Measurements from ENCODE around the gene MVP. TPM values are rescaled to one million over a fixed set of nuclear protein-coding genes. Genes with fewer than 3 reads are reported as not detected.

Gene MVP
- total RNA-seq = 311 and 319 TPM in 2 replicates

GRCh38 chr16:29820271-29820701 lies at the start of gene MVP:
Gene MVP (plus strand): TSS chr16:29820462. CDS start chr16:29830550, 10,088 bp downstream.

DNA sequence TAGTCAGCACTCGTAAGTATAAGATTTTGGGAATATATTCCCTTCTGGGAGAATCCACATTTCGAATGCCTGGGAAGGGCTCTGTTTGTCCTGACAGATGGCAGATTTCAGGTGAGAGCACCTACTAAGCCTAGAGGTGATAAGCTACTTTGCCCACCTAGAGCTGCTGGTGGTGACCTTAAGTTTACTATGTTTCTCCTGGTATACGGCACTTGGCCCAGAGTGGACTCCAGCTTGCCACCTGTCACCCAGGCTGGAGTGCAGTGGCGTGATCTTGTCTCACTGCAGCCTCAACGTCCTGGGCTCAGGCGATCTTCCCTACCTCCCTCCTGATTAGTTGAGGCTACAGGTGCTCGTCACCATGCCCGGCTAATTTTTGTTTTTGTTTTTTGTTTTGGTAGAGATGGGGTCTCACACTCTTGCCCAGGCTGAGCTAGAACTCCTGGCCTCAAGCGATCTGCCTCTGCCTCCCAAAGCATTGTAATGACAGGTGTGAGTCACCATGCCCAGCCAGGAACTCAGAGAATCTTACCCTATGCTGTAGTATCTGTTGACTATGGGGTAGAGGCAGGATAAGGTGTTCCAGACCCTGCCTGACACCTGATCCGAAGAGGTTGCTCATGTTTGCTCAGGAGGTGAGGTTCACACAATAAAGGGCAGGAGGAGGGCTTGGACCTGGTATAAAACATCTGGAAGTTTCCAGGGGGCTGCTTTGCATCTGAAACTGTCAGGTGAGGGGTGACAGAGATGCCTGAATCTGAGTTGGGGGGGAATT lies 42.5 kb upstream of the MVP start, which contains the start of gene ZG16:
TSS of gene ZG16 (plus strand) at position 681 of the 775 bp plus-strand sequence. CDS start 1,011 bp downstream, outside the sequence.

DNA sequence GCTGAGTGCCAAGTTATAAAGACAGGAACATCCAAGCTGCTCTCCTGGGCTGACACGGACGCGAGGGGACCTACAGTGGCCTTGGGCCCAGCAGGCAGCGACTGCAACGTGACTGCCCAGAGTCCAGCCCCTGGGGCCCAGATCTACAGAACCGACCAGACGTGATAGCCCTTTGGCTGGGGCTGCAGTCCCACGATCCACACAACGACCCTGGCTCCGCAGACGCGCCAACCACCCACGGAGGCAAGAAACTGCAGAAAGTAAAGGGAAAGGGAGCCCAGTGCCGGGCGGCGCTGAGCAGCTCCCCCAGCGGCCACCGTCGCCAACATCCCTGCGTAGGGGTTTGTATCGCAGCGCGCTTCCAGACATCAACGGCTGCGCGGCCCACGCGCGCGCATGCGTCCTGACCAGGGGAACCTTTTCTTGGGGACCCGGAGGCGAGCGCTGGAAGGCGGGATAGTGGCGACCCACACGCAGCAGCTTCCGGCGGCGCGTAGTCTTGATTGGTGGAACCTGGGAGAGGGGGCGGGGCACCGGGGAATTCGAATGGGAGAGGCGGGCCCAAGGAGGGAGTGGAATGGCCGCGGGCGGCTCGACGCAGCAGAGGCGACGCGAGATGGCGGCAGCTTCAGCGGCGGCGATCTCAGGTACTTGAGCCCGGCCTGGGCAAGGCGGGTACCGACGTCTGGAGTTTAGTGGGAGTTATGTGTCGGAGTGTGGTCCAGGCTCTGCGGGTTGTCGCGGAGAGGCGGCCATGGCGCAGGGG lies 29.9 kb upstream of the MVP start, which contains the start of gene KIF22:
TSS of gene KIF22 (plus strand) at position 569 of the 766 bp plus-strand sequence. CDS start at position 578, 9 bp downstream.

GRCh38 chr16:29806099-29806579 lies 14.1 kb upstream of the MVP start, which contains the start of gene MAZ:
Gene MAZ (plus strand): TSS chr16:29806529. CDS start chr16:29806702, 173 bp downstream.

DNA sequence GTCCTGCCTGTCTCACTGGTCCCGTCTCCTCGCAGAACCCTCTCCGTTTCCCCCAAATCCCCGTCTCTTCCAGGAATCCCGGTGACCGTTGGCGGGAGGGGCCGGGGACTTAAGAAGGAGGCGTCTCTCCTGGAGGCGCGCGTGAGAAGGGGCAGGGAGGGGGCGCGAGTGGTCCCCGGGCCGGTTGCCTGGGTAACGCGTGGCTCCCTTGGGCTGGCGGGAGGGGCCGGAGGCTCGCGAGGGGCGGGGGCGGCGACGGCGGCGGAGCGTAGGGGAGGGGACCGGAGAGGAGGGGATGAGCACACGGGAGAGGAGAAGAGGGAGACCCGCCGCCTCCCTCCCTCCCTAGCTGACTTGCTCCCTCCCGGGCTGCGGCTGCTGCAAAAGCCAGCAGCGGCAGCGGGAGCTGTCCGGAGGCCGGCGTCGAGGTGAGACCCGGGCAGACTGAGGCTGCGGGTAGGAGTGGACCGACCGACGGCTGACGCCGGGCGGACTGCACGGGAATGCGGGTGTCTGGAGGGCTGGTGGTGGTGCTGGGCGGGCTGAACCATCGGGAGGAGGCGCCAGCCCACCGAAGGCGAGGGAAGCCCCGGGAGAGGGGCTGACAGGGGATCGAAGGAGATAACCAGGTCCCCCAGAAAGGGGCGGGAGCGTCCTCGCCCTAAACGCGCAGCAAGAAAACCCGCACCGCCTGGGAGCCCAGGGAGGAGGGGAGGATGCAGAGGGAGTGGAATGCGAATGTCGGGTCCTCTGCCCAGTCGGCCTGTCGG lies 8.2 kb upstream of the MVP start, which contains the start of gene PRRT2:
TSS of gene PRRT2 (plus strand) at position 298 of the 770 bp plus-strand sequence. CDS start 862 bp downstream, outside the sequence.

DNA sequence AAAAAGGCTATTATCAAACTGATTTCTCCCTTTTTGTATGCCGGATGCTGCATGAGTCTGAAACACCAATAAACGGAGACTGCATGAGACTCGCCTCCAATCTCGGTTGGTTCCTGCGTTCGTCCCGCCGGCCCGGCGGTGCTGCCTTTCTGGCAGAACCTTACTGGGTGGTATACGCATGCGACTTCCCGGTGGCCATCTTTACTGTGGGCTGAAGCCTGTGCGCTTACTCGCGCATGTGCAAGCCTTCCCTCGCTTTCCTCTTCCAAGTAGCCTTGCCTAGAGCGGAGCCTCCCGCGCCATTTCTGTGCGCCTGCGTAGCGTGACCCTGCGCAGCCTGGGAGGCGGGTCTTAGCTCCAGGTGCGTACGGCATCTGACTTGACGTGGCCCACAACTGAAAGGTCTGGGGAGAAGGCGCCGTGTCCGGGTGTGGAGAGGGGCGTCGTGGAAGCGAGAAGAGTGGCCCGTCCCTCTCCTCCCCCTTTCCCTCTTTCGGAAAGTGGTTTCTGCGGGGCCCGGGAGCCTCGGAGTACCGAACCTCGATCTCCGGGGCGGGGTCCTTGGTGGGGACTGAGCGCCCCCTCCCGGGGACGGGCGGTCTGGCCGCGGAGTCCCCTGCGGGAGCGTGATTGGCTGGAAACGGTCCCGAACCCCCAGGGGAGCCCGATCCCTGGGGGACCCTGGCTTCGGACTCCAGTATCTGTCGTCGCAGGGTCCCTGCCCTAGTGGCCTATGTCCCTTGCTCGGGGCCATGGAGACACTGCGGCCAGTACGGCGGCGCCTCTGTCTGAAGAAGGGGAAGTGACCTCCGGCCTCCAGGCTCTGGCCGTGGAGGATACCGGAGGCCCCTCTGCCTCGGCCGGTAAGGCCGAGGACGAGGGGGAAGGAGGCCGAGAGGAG lies 4.2 kb upstream of the MVP start, which contains the start of gene PAGR1:
TSS of gene PAGR1 (plus strand) at position 360 of the 901 bp plus-strand sequence. CDS start at position 734, 374 bp downstream.

DNA sequence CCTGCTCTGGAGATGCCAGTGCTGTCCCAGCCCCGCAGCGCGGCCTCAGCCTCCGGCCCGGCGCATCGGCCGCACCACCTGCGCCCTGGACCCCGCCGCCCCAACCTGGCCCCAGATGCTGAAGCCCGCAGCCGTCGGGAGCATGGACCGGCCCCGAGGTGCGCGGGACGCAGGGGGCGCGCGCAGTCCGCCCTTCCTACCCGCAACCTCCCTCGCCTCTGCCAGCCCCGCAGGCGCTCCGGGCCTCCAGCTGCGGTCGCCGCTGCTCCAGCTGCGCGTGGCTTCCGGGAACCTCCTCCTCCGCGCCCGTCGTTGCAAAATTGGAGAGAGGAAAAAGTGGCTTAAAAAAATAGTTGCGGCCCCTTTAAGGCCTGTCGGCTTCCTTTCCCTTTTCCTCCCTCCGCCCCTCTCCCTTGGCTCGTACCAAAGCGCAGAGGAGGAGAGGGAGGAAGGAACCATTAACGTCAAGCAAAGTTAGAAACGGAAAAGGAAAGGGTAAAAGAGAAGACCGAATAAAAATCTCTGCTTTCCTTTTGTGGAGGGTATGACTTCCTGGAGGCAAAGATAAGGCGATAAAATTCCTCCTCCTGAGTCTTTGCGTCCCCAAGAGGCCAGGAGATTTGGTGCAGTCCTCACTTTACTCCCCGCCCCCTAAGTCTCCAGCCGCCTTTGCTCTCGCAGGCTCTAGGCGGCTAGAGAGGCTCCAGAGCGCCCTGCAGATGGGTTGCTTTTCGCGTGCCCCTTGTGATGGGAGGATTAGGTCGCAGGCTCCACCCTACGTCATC lies 42.8 kb downstream of the MVP start, which contains the start of gene CDIPT:
TSS of gene CDIPT (minus strand) at position 343 of the 785 bp plus-strand sequence. CDS start 369 bp downstream, outside the sequence.

Other genes starting within 250 kb of the MVP start
- not detected in 2 replicates for gene SPN, start 157.2 kb upstream of the MVP start, total RNA-seq
- gene QPRT, start 141.3 kb upstream of the MVP start, total RNA-seq = 49.1 and 53.6 TPM in 2 replicates
- gene C16orf54, start 74.5 kb upstream of the MVP start, total RNA-seq = not detected in 2 replicates
- not detected in 2 replicates for gene ZG16, start 42.2 kb upstream of the MVP start, total RNA-seq
- gene KIF22, start 29.7 kb upstream of the MVP start, total RNA-seq = 110 and 114 TPM in 2 replicates
- 262 and 274 TPM in 2 replicates for gene MAZ, start 13.9 kb upstream of the MVP start, total RNA-seq
- gene PRRT2, start 8.3 kb upstream of the MVP start, total RNA-seq = 0.67 and 0.89 TPM in 2 replicates
- 40.0 and 42.4 TPM in 2 replicates for gene PAGR1, start 4.3 kb upstream of the MVP start, total RNA-seq
- gene CDIPT, start 42.8 kb downstream of the MVP start, total RNA-seq = 80.6 and 87.8 TPM in 2 replicates
- gene SEZ6L2, start 79.1 kb downstream of the MVP start, total RNA-seq = 1.7 and 3.4 TPM in 2 replicates
- gene ASPHD1, start 80.0 kb downstream of the MVP start, total RNA-seq = 2.9 and 4.8 TPM in 2 replicates
- gene KCTD13, start 105.8 kb downstream of the MVP start, total RNA-seq = 7.2 and 8.6 TPM in 2 replicates
- 99.9 and 105 TPM in 2 replicates for gene TMEM219, start 141.6 kb downstream of the MVP start, total RNA-seq
- gene TAOK2, start 153.4 kb downstream of the MVP start, total RNA-seq = 27.4 and 30.8 TPM in 2 replicates
- 17.3 and 18.7 TPM in 2 replicates for gene HIRIP3, start 175.2 kb downstream of the MVP start, total RNA-seq
- gene INO80E, start 175.8 kb downstream of the MVP start, total RNA-seq = 101 and 119 TPM in 2 replicates
- gene DOC2A, start 190.6 kb downstream of the MVP start, total RNA-seq = 0.30 and 0.34 TPM in 2 replicates
- gene C16orf92, start 202.7 kb downstream of the MVP start, total RNA-seq = not detected in 2 replicates
- 0.15 and 0.34 TPM in 2 replicates for gene TLCD3B, start 210.8 kb downstream of the MVP start, total RNA-seq
- 1,260 and 1,271 TPM in 2 replicates for gene ALDOA, start 245.3 kb downstream of the MVP start, total RNA-seq

Measured in bronchus fibroblast of lung (primary cell).